ENCODE measurements around the gene GRAMD4. TPM values are rescaled to one million over a fixed set of nuclear protein-coding genes. Genes with fewer than 3 reads are reported as not detected.

GRAMD4 gene
- total RNA-seq, 1 experiment from 2014 or later, result 38.2 TPM

GRCh38 chr22:46613606-46614021 lies 6.6 kb upstream of the GRAMD4 start:
- ChIA-PET POLR2A (ENCODE audit: unreplicated experiment) (no interaction called here), CTCF (no interaction called here)
- DNase-seq, result peak in 1 of 2 experiments; percentile 54
- Histone ChIP-seq H3K4me1 (replicated peaks; ENCODE audit: insufficient read depth) (no peaks in the 10 kb centered on the region), H3K4me3 (no peak overlapping the region), H3F3A (ENCODE audit: insufficient read depth, low read depth) (peaks cover 8% of the 10 kb centered on the region), H3K36me3 (ENCODE audit: low read depth) (no peaks in the 10 kb centered on the region), H3K9me2 (ENCODE audit: insufficient read depth) (no peaks in the 10 kb centered on the region), H3K4me2 (no peak overlapping the region), H4K20me1 (ENCODE audit: insufficient read depth) (peaks cover 18% of the 10 kb centered on the region), H3K27ac (no peak overlapping the region), H3K27me3 (ENCODE audit: insufficient read depth, low read depth) (no peaks in the 10 kb centered on the region), H3K9me3 (ENCODE audit: insufficient read depth, low read depth) (0 out of 2 replicates have a peak, but pooled peaks cover 3% of the 10 kb centered on the region), H3K79me2 (ENCODE audit: low read depth) (0 out of 2 replicates have a peak, but pooled peaks cover 20% of the 10 kb centered on the region), H2AFZ (no peak overlapping the region)
- no TSS peak for BruUV-seq (replicated peaks)
- TF ChIP-seq CTCF (conservative IDR thresholded peaks at IDR 0.05) (no peak), EZH2 (IDR thresholded peaks at IDR 0.05; ENCODE audit: low read depth) (no peak)
- intact Hi-C loops (cut with micrococcal nuclease; ENCODE audit: unreplicated experiment), result no loop called here

- CTCF ChIA-PET, result no interaction called here
- intact Hi-C loops (cut with micrococcal nuclease; ENCODE audit: unreplicated experiment), result no loop called here
- H3K4me2 ChIP-seq, result no peak overlapping the region
These were observed 5.9 kb upstream of the GRAMD4 start for GRCh38 chr22:46614025-46614931.

More at GRCh38 chr22:46614025-46614931, 5.9 kb upstream of the GRAMD4 start:
- Histone ChIP-seq H3K79me2 (ENCODE audit: low read depth) (0 out of 2 replicates have a peak, but pooled peaks cover 20% of the 10 kb centered on the region), H3K9me2 (ENCODE audit: insufficient read depth) (no peaks in the 10 kb centered on the region), H4K20me1 (ENCODE audit: insufficient read depth) (peaks cover 18% of the 10 kb centered on the region), H3K4me3 (no peak overlapping the region), H3F3A (ENCODE audit: insufficient read depth, low read depth) (peaks cover 8% of the 10 kb centered on the region), H3K27ac (no peak overlapping the region), H3K27me3 (ENCODE audit: insufficient read depth, low read depth) (no peaks in the 10 kb centered on the region), H3K9me3 (ENCODE audit: insufficient read depth, low read depth) (0 out of 2 replicates have a peak, but pooled peaks cover 3% of the 10 kb centered on the region), H3K36me3 (ENCODE audit: low read depth) (no peaks in the 10 kb centered on the region), H3K4me1 (replicated peaks; ENCODE audit: insufficient read depth) (no peaks in the 10 kb centered on the region), H2AFZ (no peak overlapping the region)
- TF ChIP-seq EZH2 (IDR thresholded peaks at IDR 0.05; ENCODE audit: low read depth), result no peak
- TF ChIP-seq CTCF (conservative IDR thresholded peaks at IDR 0.05), result no peak
- no TSS peak for BruUV-seq (replicated peaks)
- no peak for DNase-seq
- POLR2A ChIA-PET (ENCODE audit: unreplicated experiment), result no interaction called here
